WI38 (cell line): ENCODE data around the gene GGCX.

Source experiments
- H3K4me3 ChIP-seq: 2 replicates; pipeline ENCODE4 v1.5.1; 2011; ENCODE audit warnings: low read depth, mild to moderate bottlenecking, control low read depth, low read length
- CTCF ChIP-seq: IDR thresholded peaks from 2 replicates; pipeline ENCODE4 v1.5.1; 2012; ENCODE audit warnings: low read depth, mild to moderate bottlenecking, control low read depth, low read length

GGCX gene

GRCh38 chr2:85516653-85517389 lies 44.5 kb downstream of the GGCX start:
- TF ChIP-seq CTCF = no peak
- H3K4me3 ChIP-seq = no peak overlapping the region

- H3K4me3 ChIP-seq = no peak overlapping the region
- no peak for TF ChIP-seq CTCF
Observed at GRCh38 chr2:85514323-85514722, 47.0 kb downstream of the GGCX start.

GRCh38 chr2:85511008-85511811 lies 50.1 kb downstream of the GGCX start:
- H3K4me3 ChIP-seq = no peak overlapping the region
- TF ChIP-seq CTCF = no peak

- TF ChIP-seq CTCF = no peak
- no peak overlapping the region for H3K4me3 ChIP-seq
Observed at GRCh38 chr2:85506768-85507181, 54.5 kb downstream of the GGCX start.

GRCh38 chr2:85505551-85506238 lies 55.6 kb downstream of the GGCX start:
- H3K4me3 ChIP-seq = no peak overlapping the region

GRCh38 chr2:85504778-85505261 lies 56.5 kb downstream of the GGCX start:
- no peak for TF ChIP-seq CTCF
- H3K4me3 ChIP-seq = no peak overlapping the region

More at GRCh38 chr2:85505551-85506238, 55.6 kb downstream of the GGCX start:
- no peak for TF ChIP-seq CTCF
